ENCODE measurements around the gene SERPINA1. TPM values are rescaled to one million over a fixed set of nuclear protein-coding genes. Genes with fewer than 3 reads are reported as not detected.
A peak's percentile ranks its signal among the peaks of the same experiment; 100 is the strongest.

SERPINA1 gene
- total and polyA plus RNA-seq, 2 of the 13 experiments (the other 11 are each of a cell fraction or from before 2014, with no cell fraction given) = 3,266 to 11,015 TPM

DNA sequence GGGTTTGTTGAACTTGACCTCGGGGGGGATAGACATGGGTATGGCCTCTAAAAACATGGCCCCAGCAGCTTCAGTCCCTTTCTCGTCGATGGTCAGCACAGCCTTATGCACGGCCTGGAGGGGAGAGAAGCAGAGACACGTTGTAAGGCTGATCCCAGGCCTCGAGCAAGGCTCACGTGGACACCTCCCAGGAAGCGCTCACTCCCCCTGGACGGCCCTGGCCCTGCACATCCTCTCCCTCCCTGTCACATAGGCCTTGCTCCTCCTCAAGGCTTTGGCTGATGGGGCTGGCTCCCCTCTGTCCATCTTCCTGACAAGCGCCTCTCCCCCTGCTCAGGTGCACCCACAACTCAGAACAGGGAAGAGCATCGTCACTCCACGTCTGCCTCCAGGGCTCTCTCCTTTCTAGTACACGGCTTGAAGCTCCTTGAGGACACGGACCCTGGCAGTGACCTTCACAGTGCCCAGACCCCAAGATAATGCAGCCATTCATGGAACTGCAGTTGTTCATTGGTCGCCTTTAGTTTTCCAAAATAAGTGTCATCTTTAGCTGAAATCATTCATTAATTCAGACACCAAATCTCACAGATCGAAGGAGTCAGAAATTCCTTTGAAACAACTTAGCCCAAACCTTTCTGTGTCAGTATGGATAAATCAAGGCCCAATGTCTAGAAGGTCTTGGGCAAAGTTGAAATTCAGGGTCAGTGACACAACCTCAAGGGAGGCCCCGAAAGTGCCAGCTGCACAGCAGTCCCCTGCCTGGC lies 9.7 kb downstream of the SERPINA1 start (continued):
- TF ChIP-seq ARHGAP35 (CRISPR knock-in tag; IDR thresholded peaks at IDR 0.05; ENCODE audit: borderline replicate concordance) (no peak), HIC2 (CRISPR knock-in tag; IDR thresholded peaks at IDR 0.05; ENCODE audit: low read depth) (no peak), ZNF501 (CRISPR knock-in tag; IDR thresholded peaks at IDR 0.05) (peak; percentile 6; the same call in 1 of the 2 replicates), ZNF18 (CRISPR knock-in tag; IDR thresholded peaks at IDR 0.05; ENCODE audit: insufficient replicate concordance) (no peak), RARG (CRISPR knock-in tag; IDR thresholded peaks at IDR 0.05; ENCODE audit: low read depth) (no peak), DNMT3B (CRISPR knock-in tag; conservative IDR thresholded peaks at IDR 0.05) (no peak), NAIF1 (CRISPR knock-in tag; IDR thresholded peaks at IDR 0.05; ENCODE audit: borderline replicate concordance) (no peak), ATF3 (CRISPR knock-in tag; IDR thresholded peaks at IDR 0.05) (no peak), TAF15 (IDR thresholded peaks at IDR 0.05; ENCODE audit: low read depth, low read length, poor library complexity, severe bottlenecking) (peak; percentile 55), SMAD1 (CRISPR knock-in tag; IDR thresholded peaks at IDR 0.05; ENCODE audit: borderline replicate concordance, low read depth) (no peak), FOXM1 (CRISPR knock-in tag; IDR thresholded peaks at IDR 0.05) (no peak), ZFP82 (CRISPR knock-in tag; IDR thresholded peaks at IDR 0.05; ENCODE audit: borderline replicate concordance) (no peak), MED8 (CRISPR knock-in tag; IDR thresholded peaks at IDR 0.05; ENCODE audit: insufficient replicate concordance) (peak; percentile 41), FOXK1 (CRISPR knock-in tag; IDR thresholded peaks at IDR 0.05; ENCODE audit: borderline replicate concordance, low read depth) (no peak), RBFOX2 (IDR thresholded peaks at IDR 0.05; ENCODE audit: low read depth, low read length) (peak; percentile 93), GABPB1 (CRISPR knock-in tag; IDR thresholded peaks at IDR 0.05) (0 out of 2 replicates have a peak, but pooled peaks have one; percentile 13)
- TF ChIP-seq, protein P1, sequence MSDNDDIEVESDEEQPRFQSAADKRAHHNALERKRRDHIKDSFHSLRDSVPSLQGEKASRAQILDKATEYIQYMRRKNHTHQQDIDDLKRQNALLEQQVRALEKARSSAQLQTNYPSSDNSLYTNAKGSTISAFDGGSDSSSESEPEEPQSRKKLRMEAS (IDR thresholded peaks at IDR 0.05) = peak; percentile 53; the same call in 1 of the 2 replicates
- TF ChIP-seq, protein P2, sequence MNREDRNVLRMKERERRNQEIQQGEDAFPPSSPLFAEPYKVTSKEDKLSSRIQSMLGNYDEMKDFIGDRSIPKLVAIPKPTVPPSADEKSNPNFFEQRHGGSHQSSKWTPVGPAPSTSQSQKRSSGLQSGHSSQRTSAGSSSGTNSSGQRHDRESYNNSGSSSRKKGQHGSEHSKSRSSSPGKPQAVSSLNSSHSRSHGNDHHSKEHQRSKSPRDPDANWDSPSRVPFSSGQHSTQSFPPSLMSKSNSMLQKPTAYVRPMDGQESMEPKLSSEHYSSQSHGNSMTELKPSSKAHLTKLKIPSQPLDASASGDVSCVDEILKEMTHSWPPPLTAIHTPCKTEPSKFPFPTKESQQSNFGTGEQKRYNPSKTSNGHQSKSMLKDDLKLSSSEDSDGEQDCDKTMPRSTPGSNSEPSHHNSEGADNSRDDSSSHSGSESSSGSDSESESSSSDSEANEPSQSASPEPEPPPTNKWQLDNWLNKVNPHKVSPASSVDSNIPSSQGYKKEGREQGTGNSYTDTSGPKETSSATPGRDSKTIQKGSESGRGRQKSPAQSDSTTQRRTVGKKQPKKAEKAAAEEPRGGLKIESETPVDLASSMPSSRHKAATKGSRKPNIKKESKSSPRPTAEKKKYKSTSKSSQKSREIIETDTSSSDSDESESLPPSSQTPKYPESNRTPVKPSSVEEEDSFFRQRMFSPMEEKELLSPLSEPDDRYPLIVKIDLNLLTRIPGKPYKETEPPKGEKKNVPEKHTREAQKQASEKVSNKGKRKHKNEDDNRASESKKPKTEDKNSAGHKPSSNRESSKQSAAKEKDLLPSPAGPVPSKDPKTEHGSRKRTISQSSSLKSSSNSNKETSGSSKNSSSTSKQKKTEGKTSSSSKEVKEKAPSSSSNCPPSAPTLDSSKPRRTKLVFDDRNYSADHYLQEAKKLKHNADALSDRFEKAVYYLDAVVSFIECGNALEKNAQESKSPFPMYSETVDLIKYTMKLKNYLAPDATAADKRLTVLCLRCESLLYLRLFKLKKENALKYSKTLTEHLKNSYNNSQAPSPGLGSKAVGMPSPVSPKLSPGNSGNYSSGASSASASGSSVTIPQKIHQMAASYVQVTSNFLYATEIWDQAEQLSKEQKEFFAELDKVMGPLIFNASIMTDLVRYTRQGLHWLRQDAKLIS (CRISPR knock-in tag; IDR thresholded peaks at IDR 0.05) = peak; percentile 41; the same call in 1 of the 2 replicates
- TF ChIP-seq, protein P3, sequence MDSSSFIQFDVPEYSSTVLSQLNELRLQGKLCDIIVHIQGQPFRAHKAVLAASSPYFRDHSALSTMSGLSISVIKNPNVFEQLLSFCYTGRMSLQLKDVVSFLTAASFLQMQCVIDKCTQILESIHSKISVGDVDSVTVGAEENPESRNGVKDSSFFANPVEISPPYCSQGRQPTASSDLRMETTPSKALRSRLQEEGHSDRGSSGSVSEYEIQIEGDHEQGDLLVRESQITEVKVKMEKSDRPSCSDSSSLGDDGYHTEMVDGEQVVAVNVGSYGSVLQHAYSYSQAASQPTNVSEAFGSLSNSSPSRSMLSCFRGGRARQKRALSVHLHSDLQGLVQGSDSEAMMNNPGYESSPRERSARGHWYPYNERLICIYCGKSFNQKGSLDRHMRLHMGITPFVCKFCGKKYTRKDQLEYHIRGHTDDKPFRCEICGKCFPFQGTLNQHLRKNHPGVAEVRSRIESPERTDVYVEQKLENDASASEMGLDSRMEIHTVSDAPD (CRISPR knock-in tag; IDR thresholded peaks at IDR 0.05) = no peak
